HG02840 (cell line): ENCODE data around the gene OR6C2.
"Not testable (repeated sequence)": the region's sequence is repeated elsewhere in the genome, so short reads cannot be mapped to it uniquely, and the experiment has no call there.

Experiments
- ATAC-seq: cut with Tn5 transposase; IDR thresholded peaks from one replicate; pipeline ENCODE4 v1.9.1; 2021; ENCODE audit warnings: mild to moderate bottlenecking, moderate library complexity, moderate number of reproducible peaks; ENCODE audit not compliant: unreplicated experiment, low FRiP score

OR6C2 gene

DNA sequence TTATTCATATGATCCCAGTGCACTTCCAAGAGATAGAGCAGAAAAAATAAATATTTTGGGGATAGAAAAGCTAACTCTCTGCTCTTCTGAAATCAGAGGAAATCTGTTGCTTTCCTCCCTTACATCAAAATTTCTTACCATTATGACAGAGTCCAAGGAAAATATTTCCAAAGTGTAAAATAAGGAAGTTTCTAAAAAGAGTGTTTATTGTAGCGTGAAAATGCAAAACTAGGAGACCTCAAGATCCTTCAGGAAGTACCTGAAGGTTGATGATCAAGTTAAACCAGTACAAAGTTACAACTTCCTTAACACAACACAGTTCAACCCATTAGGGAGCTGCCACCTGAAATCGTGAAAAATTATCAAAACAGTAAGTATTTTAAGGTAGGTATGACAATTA lies at the start of gene OR6C2:
Gene OR6C2 (plus strand): TSS at position 301 of the 400 bp plus-strand sequence. CDS start 8,138 bp downstream, outside the sequence.
- no peak for ATAC-seq

DNA sequence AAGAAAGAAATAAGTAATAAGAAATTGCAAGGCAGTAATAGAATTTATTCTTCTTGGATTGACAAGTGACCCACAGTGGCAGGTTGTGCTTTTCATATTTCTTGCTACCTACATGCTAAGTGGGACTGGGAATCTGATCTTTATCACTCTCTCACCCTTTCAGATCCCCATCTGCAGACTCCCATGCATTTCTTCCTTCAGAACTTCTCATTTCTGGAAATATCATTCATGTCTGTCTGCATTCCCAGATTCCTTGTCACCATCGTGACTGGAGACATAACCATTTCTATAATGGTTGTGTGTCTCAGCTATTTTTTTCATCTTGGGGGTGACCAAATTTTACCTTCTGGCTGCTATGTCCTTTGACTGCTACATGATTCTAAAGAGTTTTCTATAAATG lies 47.5 kb upstream of the OR6C2 start:
- no peak for ATAC-seq

DNA sequence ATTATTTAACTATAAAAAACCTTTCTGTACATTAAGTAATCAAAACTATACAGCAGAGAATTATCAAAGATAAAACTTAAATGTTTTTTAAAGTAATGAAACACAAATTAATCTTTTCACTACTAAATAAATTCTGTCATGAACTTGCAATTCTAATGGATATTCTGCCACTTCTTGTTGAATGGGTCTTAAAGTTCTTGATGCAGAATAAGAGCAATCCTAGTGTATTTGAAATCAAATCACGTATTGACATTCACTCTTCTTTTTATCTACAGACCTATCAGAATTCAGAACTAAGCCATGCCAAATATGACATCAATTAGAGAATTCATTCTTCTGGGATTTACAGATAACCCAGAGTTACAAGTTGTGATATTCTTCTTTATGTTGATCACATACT lies 43.6 kb upstream of the OR6C2 start, which contains the start of gene OR6C65:
Gene OR6C65 (plus strand): TSS at position 301 of the 400 bp plus-strand sequence. CDS start 0 bp downstream, at position 301.
- ATAC-seq = no peak

GRCh38 chr12:55407866-55408265 lies 36.0 kb upstream of the OR6C2 start:
- no peak for ATAC-seq

DNA sequence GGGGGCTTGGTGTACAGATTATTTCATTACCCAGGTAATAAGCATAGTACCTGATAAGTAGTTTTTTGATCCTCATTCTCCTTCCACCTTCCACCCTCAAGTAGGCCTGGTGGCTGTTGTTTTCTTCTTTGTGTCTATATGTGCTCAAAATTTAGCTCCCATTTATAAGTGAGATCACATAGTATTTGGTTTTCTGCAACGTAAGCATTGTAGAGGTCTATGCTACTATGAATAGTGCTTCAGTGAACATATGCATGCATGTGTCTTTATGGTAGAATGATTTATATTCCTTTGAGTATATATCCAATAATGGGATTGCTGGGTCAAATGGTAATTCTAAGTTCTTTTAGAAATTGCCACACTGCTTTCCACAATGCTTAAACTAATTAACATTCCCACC lies 34.7 kb upstream of the OR6C2 start:
- not testable (repeated sequence) for ATAC-seq

- not testable (repeated sequence) for ATAC-seq
Measured at GRCh38 chr12:55412138-55412537, 31.7 kb upstream of the OR6C2 start.

DNA sequence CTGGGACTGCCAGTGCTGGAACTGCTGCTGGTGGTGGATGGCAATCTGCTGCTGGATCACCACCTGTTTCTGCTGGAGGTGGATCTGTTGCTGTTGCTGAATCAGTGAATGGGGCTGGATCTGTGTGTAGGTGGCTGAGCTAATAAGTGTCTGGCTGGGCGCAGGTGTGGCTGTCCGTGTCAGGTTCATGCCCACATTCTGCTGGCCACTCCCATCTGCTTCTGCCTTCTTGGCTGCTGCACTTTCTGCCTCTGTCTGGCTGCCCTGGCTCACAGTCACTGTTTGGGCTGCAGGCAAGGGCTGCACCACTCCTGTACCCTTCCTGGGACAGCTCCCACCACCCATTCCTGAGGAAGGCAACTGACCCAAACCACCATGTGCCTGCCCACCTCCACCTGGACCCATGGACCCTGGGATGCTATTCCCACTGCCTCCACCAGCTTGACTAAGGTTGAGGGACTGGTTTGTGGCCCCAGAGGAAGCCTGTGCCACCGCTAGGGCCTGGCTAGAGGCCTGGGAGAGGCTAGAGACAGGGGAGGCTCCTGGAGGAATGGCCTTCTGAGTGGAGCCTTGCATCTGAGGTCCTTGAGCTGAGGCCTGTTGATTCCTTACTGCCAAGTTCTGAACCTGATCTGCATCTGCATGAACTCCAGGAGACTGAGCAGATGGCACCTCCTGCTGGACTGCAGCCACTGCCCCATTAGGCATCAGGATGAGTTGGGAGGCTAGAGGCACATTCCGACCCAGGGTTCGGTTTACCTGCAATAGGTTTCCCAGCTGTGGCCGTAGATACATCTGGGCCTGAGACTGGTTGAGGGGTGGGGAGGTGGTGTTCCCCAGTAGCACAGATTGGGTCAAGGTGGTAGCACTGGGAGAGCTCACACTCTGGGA lies 30.1 kb upstream of the OR6C2 start:
- ATAC-seq = not testable (repeated sequence)

DNA sequence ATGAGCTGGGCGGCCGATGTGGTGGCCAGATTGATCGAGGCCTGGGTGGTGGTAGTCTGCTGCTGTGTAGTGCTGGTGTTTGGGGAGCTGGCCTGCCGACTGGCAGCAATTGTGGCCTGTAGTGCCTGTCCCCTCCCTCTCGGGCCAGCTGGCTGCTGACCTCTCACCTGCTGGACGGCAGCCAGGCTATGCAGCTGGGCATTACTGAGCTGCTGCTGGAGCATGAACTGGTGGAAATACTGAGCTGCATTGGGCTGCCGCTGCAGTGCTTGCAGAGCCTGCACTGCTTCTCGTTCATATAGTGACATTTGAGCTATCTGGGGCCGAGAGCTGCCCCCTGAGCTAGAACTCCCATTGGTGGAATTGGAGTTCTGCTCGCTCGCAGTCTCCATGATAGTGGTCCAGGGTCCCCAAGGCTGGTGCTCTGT lies 29.5 kb upstream of the OR6C2 start:
- not testable (repeated sequence) for ATAC-seq

GRCh38 chr12:55414889-55415288 lies 29.0 kb upstream of the OR6C2 start:
- not testable (repeated sequence) for ATAC-seq

DNA sequence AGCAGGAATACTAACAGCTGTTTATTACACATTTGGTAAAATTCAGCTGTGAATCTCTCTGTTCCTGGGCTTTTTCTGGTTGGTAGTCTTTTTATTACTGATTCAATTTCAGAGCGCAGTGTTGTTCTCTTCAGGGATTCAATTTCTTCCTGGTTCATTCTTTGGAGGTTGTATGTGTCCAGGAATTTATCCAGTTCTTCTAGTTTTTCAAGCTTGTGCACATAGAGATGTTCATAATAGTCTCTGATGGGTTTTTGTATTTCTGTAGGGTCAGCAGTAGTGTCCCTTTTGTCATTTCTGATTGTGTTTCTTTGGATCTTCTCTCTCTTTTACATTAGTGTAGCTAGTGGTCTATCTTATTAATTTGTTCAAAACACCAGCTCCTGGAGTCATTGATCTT lies 26.9 kb upstream of the OR6C2 start:
- no peak for ATAC-seq

DNA sequence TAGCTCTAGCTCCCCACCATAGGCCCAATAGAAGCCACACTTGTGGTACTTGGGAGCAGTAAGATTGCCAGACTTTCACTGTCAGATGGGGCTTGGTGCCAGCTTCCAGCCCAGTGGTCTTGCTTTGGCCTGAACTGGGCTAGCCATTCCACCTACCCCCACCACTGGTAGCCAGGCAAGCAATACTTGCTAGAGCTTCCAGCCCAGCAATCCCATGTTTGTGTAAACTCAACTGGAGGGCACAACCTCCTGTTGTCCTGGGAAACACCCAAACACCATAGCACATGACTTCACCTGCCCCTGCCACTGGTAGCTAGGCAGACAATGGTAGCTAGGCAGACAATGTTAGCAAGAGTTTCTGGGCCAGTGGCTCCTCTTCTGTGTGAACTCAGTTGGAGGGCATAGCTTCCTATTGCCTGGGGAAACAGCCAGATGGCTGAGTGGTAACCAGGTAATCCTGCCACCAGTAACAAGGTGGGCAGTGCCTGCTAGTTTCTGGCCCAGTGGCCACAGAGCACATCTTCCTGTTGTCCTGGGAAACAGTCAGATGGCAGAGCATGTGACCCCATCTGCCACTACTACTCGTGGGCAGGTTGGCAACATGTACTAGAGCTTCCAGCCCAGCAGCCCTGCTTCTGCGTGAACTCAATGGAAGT lies 23.4 kb upstream of the OR6C2 start:
- ATAC-seq = no peak

GRCh38 chr12:55425954-55426353 lies 17.9 kb upstream of the OR6C2 start, which contains the start of gene OR6C76:
Gene OR6C76, plus strand, starts transcription at chr12:55426254. Its CDS starts 0 bp downstream, at chr12:55426254.
- no peak for ATAC-seq

- no peak for ATAC-seq
Measured at GRCh38 chr12:55428331-55429243, 15.3 kb upstream of the OR6C2 start.

- not testable (repeated sequence) for ATAC-seq
Measured at GRCh38 chr12:55441233-55441632, 2.6 kb upstream of the OR6C2 start.

DNA sequence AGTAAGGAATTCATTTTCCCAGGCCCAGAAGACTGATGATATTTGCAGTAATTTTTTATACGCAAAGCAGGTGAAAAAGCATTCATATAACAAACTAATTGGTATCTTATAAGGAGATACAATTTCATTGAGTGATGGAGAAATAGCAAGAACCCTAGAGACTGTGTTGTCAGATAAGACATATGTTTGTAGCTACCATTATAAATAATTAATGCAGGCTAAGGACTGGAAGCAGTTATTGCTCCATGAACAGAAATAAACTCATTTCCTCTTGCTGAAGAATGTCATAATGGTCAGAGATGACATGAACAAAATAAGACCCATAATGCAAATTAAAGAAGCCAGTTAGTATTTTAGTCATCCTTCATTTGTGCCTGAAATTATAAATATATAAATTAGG lies 1.5 kb downstream of the OR6C2 start:
- no peak for ATAC-seq

DNA sequence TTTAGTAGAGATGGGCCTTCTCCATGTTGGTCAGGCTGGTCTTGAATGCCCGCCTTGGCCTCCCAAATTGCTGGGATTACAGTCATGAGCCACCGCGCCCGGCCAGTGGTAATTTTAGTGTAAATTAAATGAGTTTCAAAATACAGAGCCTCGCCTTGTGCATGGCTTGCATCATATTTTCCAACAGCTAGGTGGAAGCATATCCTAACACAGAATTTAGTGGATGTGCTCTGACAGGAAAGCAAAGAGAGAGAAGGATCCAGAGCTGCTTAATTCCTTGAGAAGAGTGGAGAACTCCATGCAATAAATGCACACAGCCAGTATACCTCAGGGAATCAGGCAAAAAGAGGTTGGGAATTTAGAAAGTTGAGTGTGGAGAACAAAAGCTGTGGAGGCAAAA lies 2.5 kb downstream of the OR6C2 start:
- ATAC-seq = no peak

GRCh38 chr12:55448825-55449224 lies 4.9 kb downstream of the OR6C2 start:
- no peak for ATAC-seq

GRCh38 chr12:55464926-55465325 lies 21.1 kb downstream of the OR6C2 start:
- ATAC-seq = not testable (repeated sequence)

DNA sequence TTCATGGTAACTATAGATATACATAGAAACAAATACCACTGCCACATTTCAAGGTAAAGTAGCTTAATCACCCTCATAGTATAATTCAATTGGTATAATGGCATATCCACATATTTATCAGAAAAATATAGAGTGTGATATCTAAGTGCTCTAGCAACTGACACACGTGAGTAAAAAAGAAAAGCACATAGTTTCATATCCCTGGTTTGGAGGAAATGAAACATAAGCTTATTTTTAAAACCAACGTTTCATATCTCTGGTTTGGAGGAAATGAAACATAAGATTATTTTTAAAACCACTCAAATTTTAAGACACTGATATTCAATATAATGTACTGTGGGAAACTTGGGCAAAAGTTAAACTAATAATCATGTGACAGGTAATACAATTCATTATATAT lies 24.0 kb downstream of the OR6C2 start:
- ATAC-seq = no peak

DNA sequence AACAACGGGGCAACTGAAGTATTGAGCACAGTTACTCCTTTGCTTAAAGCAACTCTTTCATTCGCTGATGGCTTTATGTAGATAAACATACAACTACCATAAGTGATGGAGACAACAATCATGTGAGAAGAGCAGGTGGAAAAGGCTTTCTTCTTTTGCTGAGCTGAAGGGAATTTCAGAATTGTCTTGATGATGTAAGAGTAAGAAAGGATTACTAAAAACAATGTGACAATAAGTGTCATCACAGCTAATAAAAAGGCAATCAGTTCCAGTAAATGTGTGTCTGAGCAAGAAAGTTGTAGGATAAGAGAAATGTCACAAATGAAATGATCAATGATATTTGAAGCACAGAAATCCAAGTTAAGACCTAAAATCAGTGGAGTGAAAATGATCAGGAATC lies 25.4 kb downstream of the OR6C2 start:
- no peak for ATAC-seq
